Effector CD8-positive, alpha-beta T cell (primary cell): ENCODE results near the gene MUC5B.

Experiments used
- DNase-seq: peaks from one replicate; lab custom pipeline; 2025; lab: John Stamatoyannopoulos, UW

The MUC5B gene

GRCh38 chr11:1220941-1221721 lies 1.7 kb upstream of the MUC5B start:
- no peak for DNase-seq

DNA sequence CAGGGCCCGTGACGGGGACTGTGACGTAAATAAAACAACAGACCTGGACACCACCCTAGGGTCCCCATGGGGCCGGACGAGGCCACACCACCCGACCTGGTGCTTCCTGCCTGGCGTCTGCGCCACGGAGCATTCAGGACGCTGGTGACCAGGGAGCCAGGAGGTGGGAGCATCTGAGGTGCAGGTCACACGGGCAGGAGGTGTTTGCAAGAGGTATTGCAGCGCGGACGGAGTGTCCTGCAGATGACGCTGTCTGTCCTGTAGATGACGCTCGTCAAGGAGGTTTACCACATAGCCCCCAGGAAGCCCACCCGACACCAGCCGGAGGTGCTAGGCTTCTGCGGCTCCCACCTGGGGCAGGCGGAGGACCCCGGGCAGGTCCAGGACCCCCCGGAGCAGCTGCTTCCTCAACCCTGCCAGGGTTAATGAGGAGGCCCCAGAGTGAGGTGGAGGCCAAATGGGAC lies 986 bp upstream of the MUC5B start:
- DNase-seq: no peak

DNA sequence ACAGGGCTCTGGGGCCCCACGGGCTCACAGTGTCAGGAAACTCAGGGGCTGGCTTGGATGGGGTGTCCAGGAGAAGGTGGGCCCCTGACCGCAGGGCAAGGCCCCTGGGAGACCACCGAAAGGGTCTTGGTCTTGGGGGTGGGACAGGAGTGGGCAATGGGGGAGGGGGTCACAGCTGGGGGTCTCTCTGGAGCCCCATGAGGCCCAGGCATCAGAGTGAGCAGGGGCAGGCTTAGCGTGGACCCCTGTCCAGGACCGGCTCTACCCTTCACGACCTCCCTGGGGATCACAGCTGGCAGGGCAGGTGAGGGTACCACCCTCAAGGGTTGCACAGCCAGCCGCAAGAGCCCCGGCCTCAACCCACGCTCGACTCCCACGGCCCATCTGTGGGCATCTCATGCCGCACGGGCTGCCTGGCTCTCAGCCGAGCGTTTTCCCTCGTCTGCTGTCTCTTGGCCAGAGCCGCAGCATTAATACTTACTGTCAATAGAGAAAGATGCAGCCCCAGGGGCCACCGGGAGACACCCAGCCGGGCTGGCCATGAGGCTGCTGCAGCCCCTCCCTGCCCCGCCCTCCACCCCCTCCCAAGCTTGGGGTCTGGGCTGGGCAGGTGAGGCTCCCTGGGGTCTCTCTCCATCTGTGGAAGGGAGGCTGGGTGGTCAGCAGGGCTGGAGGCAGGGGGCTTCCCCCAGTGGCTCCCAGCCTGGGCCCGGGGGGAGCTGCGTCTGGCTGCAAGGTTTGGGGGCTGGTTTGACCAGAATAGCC lies 662 bp downstream of the MUC5B start:
- DNase-seq: no peak

DNA sequence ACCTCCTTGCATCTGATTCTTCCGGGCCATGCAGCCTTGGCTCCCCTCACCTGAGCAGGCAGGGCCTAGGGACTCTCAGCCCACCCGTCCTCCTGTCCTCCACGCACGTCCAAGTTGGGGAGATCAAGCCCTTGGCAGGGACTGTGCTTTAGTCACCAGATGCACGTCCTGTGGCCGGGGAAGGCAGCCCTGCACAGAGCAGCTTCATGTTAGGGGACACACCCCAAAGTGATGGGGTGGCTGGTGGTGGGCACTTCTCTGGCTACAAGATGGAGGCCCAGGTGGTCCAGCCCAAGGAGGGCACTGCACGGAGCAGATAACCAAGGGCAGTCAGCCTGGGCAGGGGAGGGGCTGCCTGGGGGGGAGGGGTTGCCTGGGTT lies 1.2 kb downstream of the MUC5B start:
- no peak for DNase-seq

- no peak for DNase-seq
Observed at GRCh38 chr11:1224491-1225385, 1.9 kb downstream of the MUC5B start.

DNA sequence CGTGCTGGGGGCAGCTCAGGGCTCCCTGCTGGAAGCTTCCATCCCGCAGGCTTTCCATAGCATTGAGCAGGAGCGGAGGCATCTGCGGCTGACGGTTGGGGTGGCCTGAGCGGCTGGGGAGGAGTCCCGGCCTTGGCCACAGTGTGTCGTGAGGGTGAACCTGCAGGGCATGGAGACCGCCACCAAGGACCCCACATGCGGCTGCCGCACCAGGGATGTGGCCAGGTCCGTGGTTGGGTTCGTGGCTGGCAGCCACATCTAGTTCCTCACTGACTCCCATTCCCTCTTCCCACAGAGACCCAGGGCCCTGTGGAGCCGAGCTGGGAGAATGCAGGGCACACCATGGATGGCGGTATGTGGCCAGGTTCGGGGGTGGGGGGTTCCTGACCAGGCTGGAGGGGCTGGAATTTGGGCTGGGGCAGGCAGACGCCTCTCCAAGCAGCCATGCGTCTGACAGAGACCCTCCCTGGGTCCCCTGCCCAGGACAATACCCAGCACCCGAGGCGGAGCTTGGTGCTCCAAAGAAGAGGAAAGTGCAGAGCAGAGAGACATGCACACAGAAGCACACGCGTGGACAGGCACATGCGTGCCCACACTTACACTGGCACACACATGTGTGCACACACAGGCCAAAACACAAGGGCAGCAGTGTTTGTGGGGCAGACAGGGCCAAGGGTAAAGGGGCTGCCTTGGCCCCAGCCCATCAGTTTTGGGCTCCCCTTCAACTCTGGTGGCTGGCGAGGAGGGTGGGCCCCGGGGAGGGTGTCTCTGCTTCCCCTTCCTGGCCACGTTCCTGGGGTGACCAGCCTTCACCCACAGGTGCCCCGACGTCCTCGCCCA lies 2.7 kb downstream of the MUC5B start:
- DNase-seq: no peak

DNA sequence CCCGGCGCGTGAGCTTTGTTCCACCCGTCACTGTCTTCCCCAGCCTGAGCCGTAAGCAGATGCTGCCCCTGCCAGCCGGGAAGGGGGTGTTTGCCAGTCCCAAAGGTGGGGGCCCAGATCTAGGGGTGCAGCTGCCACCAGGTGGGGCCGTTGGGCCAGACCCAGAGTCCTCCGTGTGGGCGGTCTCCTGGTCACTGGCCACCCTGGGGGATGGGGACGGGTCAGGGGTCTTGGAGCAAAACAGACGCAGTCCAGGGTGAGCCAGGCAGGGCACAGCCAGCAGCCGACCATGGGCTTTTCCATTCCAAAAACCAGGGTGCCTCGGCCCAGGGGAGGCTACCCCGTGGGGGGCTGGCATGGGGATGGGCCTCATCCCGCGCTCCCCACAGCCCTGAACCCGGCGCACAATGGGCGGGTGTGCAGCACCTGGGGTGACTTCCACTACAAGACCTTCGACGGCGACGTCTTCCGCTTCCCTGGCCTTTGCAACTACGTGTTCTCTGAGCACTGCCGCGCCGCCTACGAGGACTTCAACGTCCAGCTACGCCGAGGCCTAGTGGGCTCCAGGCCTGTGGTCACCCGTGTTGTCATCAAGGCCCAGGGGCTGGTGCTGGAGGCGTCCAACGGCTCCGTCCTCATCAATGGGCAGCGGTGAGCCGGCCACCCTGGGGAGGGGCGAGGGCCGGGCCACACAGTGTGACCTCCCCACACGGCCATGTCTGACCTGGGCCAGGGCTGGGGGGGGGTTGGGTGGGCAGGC lies 3.5 kb downstream of the MUC5B start:
- DNase-seq: no peak

DNA sequence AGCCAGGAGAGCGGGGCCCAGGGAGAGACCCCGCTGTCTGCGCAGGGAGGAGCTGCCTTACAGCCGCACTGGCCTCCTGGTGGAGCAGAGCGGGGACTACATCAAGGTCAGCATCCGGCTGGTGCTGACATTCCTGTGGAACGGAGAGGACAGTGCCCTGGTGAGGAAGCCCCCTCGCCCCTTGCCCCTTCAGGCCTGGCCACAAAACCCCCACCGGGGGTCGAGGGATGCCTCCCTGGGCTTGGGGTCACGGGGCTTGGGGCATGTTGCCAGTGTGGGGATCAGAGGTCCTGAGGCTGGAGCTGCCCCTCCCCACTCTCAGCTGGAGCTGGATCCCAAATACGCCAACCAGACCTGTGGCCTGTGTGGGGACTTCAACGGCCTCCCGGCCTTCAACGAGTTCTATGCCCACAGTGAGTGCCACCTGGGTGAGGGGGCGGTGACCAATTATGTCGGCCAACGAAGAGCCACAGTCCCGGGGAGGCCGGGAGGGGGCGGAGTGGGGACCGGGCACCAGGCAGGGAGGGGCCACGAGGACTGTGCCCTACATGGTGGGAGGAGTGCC lies 4.2 kb downstream of the MUC5B start:
- DNase-seq: no peak

GRCh38 chr11:1227551-1228100 lies 4.8 kb downstream of the MUC5B start:
- no peak for DNase-seq

DNA sequence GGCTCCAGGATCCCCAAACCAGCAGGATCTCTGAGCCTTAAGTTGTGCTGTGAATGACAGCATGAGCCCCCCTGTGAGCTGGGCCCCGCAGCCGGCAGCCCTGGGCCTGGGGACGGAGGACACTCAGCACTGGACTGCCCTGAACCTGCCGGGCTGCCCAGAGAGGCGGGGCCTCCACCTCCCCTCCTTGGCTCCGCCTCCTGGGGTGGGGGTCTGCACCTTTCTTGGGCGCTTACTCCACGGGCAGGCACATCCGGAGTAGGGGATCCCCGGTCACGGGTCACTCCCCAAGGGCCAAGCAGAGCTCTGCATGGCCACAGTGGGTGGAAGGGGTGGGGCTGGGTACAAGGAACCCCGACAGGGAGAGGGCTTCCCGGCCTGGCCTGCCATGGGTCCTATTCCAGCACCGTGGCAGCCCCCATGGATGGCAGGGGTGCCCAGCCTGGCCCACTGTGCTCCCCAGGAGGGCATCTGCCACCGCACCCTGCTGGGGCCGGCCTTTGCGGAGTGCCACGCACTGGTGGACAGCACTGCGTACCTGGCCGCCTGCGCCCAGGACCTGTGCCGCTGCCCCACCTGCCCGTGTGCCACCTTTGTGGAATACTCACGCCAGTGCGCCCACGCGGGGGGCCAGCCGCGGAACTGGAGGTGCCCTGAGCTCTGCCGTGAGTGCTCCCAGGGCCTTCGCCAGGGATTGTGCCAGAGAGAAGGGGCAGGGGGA lies 5.4 kb downstream of the MUC5B start:
- DNase-seq: no peak

GRCh38 chr11:1228921-1229451 lies 6.1 kb downstream of the MUC5B start:
- no peak for DNase-seq

- DNase-seq: no peak
Observed at GRCh38 chr11:1229471-1230120, 6.7 kb downstream of the MUC5B start.

DNA sequence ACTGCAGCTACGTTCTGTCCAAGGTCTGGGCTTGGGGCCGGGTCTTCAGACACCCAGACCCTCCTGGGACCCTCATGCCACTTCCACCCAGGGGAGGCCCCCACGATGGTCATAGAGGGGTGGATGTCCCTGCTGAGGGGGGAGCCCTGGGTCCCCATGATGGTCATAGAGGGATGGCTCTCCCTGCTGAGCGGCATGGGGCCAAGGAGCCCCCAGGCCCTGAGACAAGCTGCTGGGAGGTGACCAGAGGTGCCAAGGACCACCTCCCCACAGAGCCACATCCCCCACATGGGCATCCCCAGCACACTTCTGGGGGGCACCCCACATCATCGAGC lies 7.2 kb downstream of the MUC5B start:
- no peak for DNase-seq

DNA sequence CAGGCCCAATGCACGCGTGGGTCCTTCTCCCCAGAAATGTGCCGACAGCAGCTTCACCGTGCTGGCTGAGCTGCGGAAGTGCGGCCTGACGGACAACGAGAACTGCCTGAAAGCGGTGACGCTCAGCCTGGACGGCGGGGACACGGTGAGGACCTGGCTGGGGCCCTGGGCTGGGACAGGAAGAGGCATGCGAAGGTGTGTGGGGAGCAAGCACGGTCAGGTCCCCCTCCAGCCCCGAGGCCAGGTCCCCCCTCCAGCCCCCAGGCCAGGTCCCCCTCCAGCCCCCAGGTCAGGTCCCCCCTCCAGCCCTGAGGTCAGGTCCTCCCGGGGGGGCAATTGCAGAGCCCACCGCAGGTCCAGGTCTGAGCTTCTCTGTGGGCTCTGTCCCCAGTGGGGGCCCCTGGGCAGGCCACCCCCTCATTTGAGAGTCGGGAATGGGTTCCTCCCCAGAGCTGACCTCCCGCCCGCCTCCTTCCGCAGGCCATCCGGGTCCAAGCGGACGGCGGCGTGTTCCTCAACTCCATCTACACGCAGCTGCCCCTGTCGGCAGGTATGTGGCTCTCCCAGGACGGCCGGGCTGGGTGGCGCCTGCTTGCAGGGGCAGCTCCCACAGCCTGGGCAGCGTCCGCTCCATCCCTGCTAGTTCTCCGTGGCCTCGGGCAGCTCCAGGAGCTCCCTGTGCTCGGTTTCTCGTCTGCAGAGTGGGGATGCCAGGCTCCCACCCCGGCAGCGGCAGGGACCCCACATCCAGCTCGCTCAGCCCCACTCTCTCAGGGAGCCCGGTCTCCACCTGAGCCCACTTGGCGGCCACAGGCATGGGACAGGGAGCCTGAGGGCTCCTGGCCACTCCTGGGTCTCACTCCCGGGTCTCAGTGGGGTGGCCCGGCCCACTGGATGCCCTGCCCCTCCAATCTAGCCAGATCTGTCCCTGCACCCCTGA lies 7.9 kb downstream of the MUC5B start:
- no peak for DNase-seq

DNA sequence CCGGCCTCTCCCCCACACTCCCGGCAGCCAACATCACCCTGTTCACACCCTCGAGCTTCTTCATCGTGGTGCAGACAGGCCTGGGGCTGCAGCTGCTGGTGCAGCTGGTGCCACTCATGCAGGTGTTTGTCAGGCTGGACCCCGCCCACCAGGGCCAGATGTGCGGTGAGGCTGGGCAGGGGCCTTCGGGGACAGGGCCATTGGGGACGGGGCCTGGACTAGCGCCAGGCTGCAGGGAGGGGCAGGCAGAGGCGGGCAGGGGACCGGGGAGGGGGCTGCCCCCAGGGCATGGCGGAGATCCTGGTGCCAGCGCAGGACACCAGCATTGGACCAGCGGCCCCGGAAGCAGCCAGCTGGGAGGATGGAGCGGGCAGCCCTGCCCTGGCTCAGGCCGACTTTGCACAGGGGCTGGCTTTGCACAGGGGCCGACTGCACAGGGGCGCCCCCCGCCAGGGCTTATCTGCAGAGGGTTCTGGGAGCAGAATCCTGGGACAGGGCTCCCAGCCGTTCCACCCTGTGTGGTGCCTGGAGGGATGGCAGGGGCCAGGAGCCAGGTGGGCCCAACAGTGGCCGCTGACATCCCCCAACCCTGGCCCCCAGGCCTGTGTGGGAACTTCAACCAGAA lies 8.6 kb downstream of the MUC5B start:
- no peak for DNase-seq

- DNase-seq: no peak
Observed at GRCh38 chr11:1232021-1232882, 9.4 kb downstream of the MUC5B start.
